Stimulated activated naive CD8-positive, alpha-beta T cell treated with anti-CD3 and anti-CD28 coated beads, Interleukin-15, Interleukin-2, amounts not matched to agents 100 ng/mL and 50 ng/mL, for 24 hours (primary cell): Measurements from ENCODE around the gene PIK3CD.
"Not testable (repeated sequence)": the region's sequence is repeated elsewhere in the genome, so short reads cannot be mapped to it uniquely, and the experiment has no call there.

Experiments
- H3K27ac Mint-ChIP-seq: one replicate; pipeline ENCODE4 v1.8.0; 2021; ENCODE audit warnings: mild to moderate bottlenecking, mixed read lengths
- H3K27me3 Mint-ChIP-seq: one replicate; pipeline ENCODE4 v1.8.0; 2021; ENCODE audit warnings: mixed read lengths
- H3K36me3 Mint-ChIP-seq: one replicate; pipeline ENCODE4 v1.8.0; 2021; ENCODE audit warnings: low read depth, mixed read lengths
- H3K4me1 Mint-ChIP-seq: one replicate; pipeline ENCODE4 v1.8.0; 2021; ENCODE audit warnings: low read depth, mixed read lengths
- H3K4me3 Mint-ChIP-seq: one replicate; pipeline ENCODE4 v1.8.0; 2021; ENCODE audit warnings: mild to moderate bottlenecking, mixed read lengths
- H3K9me3 Mint-ChIP-seq: one replicate; pipeline ENCODE4 v1.8.0; 2021; ENCODE audit warnings: mixed read lengths

Gene PIK3CD

DNA sequence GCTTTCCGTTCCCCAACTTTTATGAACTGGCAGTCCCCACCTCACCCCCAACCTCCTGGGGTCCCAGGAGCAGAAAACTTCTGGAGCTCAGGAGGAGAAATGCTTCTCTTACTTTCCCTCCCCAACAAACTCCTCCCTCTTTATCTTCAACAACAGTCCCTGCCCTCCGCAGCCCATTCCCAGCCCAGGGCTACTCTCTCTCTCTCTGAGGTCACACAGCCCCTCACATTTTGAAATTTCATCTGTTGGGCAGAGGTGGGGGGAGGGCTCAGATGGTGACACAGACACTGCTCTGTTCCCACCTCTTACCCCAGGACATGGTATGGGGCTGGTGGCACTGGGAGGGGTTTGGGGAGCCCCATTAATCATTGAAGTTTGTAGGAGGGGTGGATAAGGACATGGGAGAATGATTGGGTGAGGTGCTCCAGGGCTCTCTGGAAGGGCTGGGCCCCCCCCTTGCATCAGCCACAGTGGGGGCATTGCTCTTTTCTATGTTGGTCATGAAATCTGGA is 6.0 kb downstream of the PIK3CD start:
- H3K4me3 Mint-ChIP-seq: peak overlapping the region; percentile 69
- H3K27ac Mint-ChIP-seq: peak overlapping the region; percentile 99
- no peaks in the 10 kb centered on the region for H3K27me3 Mint-ChIP-seq
- peaks cover 37% of the 10 kb centered on the region for H3K36me3 Mint-ChIP-seq
- H3K4me1 Mint-ChIP-seq: peaks cover 82% of the 10 kb centered on the region
- no peaks in the 10 kb centered on the region for H3K9me3 Mint-ChIP-seq

DNA sequence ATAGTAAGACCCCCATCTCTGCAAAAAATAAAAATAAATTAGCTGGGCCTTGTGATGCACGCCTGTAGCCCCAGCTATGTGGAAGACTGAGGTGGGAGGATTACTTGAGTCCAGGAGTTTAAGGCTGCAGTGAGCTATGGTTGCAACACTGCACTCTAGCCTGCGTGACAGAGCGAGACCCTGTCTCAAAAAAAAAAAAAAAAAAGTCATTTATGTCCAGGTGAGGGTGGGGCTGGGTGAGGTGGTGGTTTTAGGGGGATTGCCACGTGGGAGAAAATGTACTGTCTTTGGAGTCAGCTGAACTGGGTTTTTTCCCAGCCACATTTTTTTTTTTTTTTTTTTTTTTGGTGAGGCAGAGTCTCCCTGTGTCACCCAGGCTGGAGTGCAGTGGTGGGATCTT is 6.7 kb downstream of the PIK3CD start:
- H3K27ac Mint-ChIP-seq: peak overlapping the region; percentile 99
- peaks cover 42% of the 10 kb centered on the region for H3K36me3 Mint-ChIP-seq
- H3K9me3 Mint-ChIP-seq: no peaks in the 10 kb centered on the region
- H3K4me1 Mint-ChIP-seq: peaks cover 88% of the 10 kb centered on the region
- H3K4me3 Mint-ChIP-seq: peak overlapping the region; percentile 69
- no peaks in the 10 kb centered on the region for H3K27me3 Mint-ChIP-seq

DNA sequence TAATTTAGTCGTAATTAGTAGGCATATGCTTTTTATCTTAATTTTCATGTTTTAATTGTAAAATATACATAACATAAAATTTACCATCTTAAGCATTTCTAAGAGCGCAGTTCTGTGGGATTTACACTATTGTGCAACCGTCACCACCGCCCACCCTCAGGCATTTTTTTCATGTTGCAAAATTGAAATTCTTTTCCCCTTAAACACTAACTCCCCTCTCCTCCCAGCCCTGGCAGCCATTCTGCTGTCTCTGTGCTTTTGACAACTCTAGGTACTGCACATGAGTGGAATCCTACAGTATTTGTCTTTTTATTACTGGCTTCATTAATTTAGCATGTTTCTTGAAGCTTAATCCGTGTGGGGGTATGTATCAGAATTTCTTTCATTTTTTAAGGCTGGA is 7.8 kb downstream of the PIK3CD start:
- no peaks in the 10 kb centered on the region for H3K9me3 Mint-ChIP-seq
- H3K4me1 Mint-ChIP-seq: peaks cover 79% of the 10 kb centered on the region
- peaks cover 38% of the 10 kb centered on the region for H3K36me3 Mint-ChIP-seq
- H3K27me3 Mint-ChIP-seq: no peaks in the 10 kb centered on the region
- peak overlapping the region; percentile 70 for H3K4me3 Mint-ChIP-seq
- H3K27ac Mint-ChIP-seq: peak overlapping the region; percentile 94

DNA sequence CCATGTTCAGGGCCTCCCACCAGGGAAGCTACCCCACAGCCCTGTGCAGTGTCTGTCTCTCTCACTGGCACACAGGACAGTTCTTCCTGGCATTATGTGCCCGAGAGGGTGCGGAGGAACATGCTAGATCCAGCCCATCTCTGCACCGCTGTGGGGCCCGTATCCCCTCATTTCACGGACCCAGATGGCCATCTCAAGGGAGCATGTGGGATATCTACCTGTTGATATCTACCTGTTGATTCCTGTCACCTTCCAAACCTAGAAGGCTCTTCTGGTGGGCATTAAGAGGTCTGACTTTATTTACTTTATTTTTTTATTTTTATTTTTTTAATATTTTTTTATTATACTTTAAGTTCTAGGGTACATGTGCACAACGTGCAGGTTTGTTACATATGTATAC is 11.7 kb downstream of the PIK3CD start:
- Mint-ChIP-seq H3K9me3 (no peaks in the 10 kb centered on the region), H3K4me1 (peaks cover 76% of the 10 kb centered on the region), H3K27me3 (no peaks in the 10 kb centered on the region), H3K4me3 (no peak overlapping the region), H3K27ac (peak overlapping the region; percentile 82), H3K36me3 (peaks cover 52% of the 10 kb centered on the region)

DNA sequence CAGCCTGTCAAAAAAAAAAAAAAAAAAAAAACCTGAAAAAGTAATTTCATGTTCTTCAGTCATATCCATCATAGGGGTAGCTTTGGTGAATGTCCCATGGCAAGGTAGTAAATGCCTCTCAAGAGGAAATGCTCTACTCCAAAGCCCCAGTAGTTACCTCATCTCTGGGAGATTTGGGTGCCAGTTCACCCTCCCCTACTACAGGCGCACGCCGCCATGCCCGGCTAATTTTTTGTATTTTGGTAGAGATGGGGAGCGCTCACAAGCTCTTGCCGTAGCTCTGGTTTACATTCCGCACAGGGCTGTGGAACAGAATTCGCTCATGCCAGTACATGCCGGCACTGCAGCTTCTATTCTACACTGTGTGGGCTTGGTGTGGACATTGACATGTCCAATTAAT is 13.7 kb downstream of the PIK3CD start:
- no peaks in the 10 kb centered on the region for H3K9me3 Mint-ChIP-seq
- peaks cover 57% of the 10 kb centered on the region for H3K36me3 Mint-ChIP-seq
- H3K4me3 Mint-ChIP-seq: peak overlapping the region; percentile 32
- H3K27ac Mint-ChIP-seq: peak overlapping the region; percentile 78
- peaks cover 76% of the 10 kb centered on the region for H3K4me1 Mint-ChIP-seq
- H3K27me3 Mint-ChIP-seq: no peaks in the 10 kb centered on the region

DNA sequence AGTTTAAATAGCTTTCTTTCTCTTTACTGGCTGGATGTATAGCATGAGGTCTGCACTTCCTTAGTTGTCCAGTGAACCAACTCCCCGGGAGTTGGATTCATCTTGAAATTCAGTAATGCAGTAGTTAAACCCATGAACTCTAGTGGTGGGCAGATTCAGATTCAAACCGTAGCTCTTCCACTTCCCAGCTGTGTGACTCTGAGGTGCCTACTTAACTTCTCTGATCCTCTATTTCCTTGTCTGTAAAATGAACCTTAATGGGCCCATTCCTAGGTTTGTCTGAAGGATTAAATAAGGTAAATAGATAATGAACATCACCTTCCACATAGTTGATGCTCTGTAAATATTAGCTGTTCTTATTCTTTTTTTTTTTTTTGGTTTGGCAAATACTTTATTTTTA is 16.5 kb downstream of the PIK3CD start:
- Mint-ChIP-seq H3K27ac (peak overlapping the region; percentile 99), H3K4me3 (peak overlapping the region; percentile 27), H3K4me1 (peaks cover 83% of the 10 kb centered on the region), H3K36me3 (peaks cover 64% of the 10 kb centered on the region), H3K27me3 (no peaks in the 10 kb centered on the region), H3K9me3 (no peaks in the 10 kb centered on the region)

DNA sequence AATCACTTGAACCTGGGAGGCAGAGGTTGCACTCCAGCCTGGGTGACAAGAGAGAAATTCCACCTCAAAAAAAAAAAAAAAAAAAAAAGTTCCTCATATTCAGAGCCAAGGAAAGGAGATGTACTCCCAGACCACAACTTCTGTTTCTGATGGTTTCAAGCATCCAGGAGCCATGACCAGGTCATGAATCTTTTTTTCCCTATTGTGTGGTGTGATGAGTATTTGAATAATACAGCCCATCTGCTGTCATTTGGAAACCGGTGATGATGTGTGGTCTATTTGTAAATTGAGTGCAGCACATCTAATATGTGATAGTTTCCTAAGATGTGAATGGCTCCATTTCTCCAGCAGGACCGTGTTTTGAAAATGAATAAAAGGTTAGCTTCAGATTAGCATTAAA is 18.6 kb downstream of the PIK3CD start:
- peaks cover 91% of the 10 kb centered on the region for H3K4me1 Mint-ChIP-seq
- H3K9me3 Mint-ChIP-seq: no peaks in the 10 kb centered on the region
- peak overlapping the region; percentile 67 for H3K4me3 Mint-ChIP-seq
- no peaks in the 10 kb centered on the region for H3K27me3 Mint-ChIP-seq
- H3K36me3 Mint-ChIP-seq: peaks cover 62% of the 10 kb centered on the region
- peak overlapping the region; percentile 99 for H3K27ac Mint-ChIP-seq

DNA sequence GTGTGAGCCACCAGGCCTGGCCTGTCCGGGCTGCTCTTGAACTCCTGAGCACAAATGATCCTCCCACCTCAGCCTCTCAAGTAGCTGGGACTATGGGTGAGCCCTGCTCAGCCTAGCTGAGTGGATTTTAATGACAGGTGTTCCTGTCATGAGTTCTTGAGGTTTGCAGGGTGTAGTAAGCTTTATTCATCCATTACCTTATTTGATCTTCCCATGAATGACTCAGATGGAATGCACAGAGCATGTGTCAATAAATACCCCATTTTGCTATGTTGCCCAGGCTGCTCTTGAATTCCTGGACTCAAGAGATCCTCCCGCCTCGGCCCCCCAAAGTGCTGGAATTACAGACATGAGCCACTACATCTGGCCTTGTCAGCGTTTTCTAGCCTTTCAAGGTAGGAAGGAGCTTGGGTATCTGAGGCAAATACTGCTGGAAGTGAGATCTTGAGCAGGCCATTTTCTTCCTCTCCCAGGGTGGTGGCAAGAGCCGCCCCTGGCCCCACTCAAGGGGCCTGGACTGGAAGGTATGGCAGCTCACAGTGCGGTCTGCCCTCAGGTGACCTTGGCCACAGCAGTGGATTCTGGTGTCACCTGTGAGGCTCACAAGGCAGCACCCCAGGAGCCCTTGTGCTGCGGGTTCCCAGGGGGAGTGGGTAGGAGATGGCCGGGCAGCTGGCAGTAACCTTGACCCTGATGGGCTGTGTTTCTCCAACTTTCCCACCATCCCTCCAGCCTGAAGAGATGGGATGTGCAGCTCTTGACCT is 20.0 kb downstream of the PIK3CD start:
- Mint-ChIP-seq H3K27me3 (no peaks in the 10 kb centered on the region), H3K27ac (peak overlapping the region; percentile 99), H3K9me3 (no peaks in the 10 kb centered on the region), H3K4me3 (peak overlapping the region; percentile 67), H3K36me3 (peaks cover 61% of the 10 kb centered on the region), H3K4me1 (peaks cover 85% of the 10 kb centered on the region)

DNA sequence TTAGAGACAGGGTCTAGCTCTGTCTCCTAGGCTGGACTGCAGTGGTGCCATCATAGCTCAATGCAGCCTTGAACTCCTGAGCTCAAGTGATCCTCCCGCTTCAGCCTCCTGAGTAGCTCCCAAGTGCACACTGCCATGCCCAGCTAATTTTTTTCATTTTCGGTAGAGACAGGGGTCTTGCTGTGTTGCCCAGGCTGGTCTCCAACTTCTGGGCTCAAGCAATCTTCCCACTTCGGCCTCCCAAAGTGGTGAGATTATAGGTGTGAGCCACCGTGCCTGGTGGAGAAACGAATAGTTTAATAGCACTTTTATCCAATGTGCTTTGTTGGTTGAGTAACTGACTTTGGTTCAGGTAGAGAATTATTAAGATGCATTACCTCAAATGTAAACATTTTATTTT is 20.9 kb downstream of the PIK3CD start:
- Mint-ChIP-seq H3K27me3 (no peaks in the 10 kb centered on the region), H3K4me1 (peaks cover 84% of the 10 kb centered on the region), H3K4me3 (no peak overlapping the region), H3K27ac (peak overlapping the region; percentile 99), H3K36me3 (peaks cover 69% of the 10 kb centered on the region), H3K9me3 (no peaks in the 10 kb centered on the region)

DNA sequence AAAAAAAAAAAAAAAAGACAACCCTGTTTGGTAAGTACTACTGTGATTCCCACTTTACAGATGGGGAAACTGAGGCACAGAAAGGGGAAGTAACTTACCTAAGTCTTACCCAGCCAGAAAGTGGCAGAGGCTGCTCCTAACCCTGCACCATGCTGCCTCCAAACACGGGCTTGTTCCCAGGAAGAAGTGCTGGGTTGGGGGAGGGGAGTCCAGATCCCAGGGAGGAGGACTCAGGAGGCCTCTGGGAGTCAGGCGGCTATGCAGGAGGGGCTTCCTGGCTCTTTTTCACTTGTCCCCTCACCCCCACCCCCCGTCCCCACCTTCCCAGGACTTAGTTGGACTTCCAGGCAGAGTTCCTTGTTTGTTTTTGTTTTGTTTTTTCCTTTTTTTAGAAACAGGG is 23.9 kb downstream of the PIK3CD start:
- Mint-ChIP-seq H3K4me1 (peaks cover 76% of the 10 kb centered on the region), H3K27me3 (no peaks in the 10 kb centered on the region), H3K9me3 (no peaks in the 10 kb centered on the region), H3K27ac (no peak overlapping the region), H3K4me3 (no peak overlapping the region), H3K36me3 (peaks cover 61% of the 10 kb centered on the region)

DNA sequence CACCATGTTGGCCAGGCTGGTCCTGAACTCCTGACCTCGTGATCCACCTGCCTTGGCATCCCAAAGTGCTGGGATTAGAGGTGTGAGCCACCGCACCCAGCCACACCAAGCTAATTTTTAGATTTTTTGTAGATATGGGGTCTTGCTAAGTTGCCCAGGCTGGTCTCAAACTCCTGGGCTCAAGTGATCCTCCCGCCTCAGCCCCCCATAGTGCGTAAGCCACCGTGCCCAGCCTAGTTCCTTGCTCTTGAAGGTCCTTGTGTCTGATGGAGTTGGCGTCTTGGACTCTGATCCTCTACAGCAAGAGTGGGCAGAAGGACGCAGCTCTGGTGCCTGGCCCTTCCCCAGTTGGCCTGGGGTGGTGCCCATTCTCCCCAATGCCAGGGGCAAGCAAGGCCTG is 24.6 kb downstream of the PIK3CD start:
- Mint-ChIP-seq H3K4me1 (peaks cover 75% of the 10 kb centered on the region), H3K36me3 (peaks cover 55% of the 10 kb centered on the region), H3K27ac (peak overlapping the region; percentile 84)
- not testable (repeated sequence) for H3K4me3 Mint-ChIP-seq, H3K27me3 Mint-ChIP-seq, H3K9me3 Mint-ChIP-seq

DNA sequence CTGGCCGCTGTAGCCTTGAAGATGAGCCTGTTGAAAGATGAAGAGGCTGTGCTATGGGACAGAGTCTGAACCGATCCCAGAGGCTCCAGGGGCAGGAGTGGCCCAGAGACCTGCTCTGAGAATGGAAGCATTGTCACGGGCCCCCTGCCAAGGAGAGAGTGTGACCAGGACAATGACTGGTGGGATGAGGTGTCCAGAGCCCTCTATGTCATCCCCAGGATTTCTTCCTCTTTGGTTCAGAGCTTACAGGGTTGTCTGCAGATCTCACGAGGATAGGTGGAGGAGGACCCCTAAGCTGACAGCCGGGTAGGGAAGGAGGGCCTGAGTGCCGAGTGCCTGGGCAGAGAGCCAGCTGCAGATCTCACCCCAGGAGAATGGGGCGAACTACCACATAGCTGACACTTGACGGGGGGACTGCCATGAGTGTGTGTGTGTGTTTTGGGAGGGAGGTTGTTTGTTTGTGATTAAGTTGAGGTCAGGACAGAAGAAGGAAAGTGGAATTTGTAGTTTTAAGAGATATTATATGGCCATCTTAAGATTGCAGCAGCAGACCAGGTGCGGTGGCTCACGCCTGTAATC is 25.4 kb downstream of the PIK3CD start:
- peaks cover 74% of the 10 kb centered on the region for H3K4me1 Mint-ChIP-seq
- H3K27me3 Mint-ChIP-seq: no peaks in the 10 kb centered on the region
- peak overlapping the region; percentile 84 for H3K27ac Mint-ChIP-seq
- no peak overlapping the region for H3K4me3 Mint-ChIP-seq
- peaks cover 50% of the 10 kb centered on the region for H3K36me3 Mint-ChIP-seq
- H3K9me3 Mint-ChIP-seq: no peaks in the 10 kb centered on the region

DNA sequence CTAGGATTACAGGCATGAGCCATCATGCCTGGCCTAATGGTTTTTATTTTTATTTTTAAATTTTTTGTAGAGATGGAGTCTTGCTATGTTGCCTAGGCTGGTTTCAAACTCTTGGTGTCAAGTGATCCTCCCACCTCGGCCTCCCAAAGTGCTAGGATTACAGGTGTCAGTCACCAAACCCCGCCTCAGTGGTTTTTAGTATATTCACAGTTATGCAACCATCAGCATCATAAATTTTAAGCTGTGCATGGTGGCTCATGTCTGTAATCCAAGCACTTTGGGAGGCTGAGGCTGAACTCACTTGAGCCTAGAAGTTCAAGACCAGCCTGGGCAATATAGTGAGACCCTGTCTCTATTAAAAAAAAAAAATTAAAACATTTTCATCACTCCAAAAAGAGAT is 28.6 kb downstream of the PIK3CD start:
- Mint-ChIP-seq H3K4me3 (no peak overlapping the region), H3K4me1 (peaks cover 66% of the 10 kb centered on the region), H3K27ac (no peak overlapping the region), H3K9me3 (no peaks in the 10 kb centered on the region), H3K36me3 (peaks cover 35% of the 10 kb centered on the region), H3K27me3 (no peaks in the 10 kb centered on the region)

DNA sequence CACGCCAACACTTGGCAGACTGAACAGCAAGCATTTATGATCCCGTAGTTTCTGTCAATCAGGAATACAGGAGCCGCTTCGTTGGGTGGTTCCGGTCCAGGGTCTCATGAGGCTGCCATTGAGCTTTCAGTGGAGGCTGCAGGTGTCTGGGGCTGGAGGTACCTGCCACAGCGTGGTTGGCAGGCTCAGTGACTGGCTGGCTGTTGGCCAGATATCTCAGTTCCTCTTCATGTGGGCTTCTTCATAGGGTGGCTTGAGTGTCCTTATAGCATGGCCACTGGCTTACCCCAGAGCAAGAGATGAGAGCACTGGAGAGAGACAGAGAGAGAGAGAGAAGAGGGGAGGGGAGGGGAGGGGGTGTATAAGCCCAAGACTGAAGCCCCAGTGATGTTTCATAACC is 29.3 kb downstream of the PIK3CD start:
- H3K4me3 Mint-ChIP-seq: no peak overlapping the region
- no peaks in the 10 kb centered on the region for H3K27me3 Mint-ChIP-seq
- peaks cover 72% of the 10 kb centered on the region for H3K4me1 Mint-ChIP-seq
- peak overlapping the region; percentile 29 for H3K27ac Mint-ChIP-seq
- no peaks in the 10 kb centered on the region for H3K9me3 Mint-ChIP-seq
- peaks cover 37% of the 10 kb centered on the region for H3K36me3 Mint-ChIP-seq

DNA sequence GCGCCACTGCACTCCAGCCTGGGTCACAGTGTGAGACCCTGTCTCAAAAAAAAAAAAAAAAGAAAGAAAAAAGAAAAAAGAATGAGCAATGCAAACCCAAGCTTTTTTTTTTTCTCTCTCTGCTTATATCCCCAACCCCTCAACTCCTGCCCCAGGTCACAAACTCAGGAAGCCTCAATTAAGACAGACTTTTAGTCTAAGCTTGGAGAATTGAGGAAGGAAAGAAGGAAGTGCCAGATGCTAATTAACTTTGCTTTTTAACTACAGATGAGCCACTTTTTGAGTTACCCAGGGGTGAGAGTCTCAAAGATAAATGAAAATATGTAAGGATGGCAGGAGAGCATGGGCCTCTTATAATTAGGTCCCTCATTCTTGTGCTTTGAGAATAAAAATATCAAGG is 33.3 kb downstream of the PIK3CD start:
- Mint-ChIP-seq H3K9me3 (no peaks in the 10 kb centered on the region), H3K4me3 (no peak overlapping the region)

More for the DNA sequence above, 33.3 kb downstream of the PIK3CD start:
- H3K36me3 Mint-ChIP-seq: peaks cover 10% of the 10 kb centered on the region
- H3K4me1 Mint-ChIP-seq: peaks cover 72% of the 10 kb centered on the region
- no peaks in the 10 kb centered on the region for H3K27me3 Mint-ChIP-seq
- H3K27ac Mint-ChIP-seq: peak overlapping the region; percentile 76
